Measurements from ENCODE around the gene DDX17.

DNA sequence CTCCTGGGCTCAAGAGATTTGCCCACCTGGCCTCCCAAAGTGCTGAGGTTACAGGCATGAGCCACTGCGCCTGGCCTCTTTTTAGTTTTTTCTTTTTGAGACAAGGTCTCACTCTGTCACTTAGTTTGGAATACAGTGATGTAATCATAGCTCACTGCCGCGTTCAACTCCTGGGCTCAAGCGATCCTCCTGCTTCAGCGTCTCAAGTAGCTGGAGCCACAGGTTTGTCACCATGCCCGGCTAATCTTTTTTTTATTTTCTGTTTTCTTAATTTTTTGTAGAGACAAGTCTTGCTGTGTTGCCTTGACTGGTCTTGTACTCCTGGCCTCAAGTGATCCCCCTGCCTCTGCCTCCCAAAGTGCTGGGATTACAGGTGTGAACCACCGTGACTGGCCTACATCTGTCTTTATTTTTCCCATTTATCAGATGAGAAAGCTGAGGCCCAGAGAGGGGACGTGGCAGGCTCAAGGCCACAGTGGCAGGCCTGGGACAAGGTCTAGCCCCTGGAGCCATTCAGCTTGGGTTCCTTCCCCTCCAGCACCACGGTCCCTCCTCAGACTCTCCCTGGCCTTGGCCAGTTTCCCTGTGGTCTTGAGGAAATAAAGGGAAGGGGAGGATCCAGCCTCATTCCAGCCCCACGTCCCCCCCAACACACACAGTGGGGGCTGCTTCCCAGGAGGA, 41.0 kb downstream of the DDX17 start:
- TF ChIP-seq POLR2AphosphoS5 (IDR thresholded peaks at IDR 0.05) = no peak
- no peak for TF ChIP-seq POLR2A (IDR thresholded peaks at IDR 0.05)

Data from breast epithelium (tissue), 3 donors.